ENCODE measurements around the gene RASL10A. TPM values are rescaled to one million over a fixed set of nuclear protein-coding genes. Genes with fewer than 3 reads are reported as not detected.

Gene RASL10A
- total RNA-seq, 1 donor from 2014 or later, result 0.83 TPM

- no peak overlapping the region for H3K4me3 ChIP-seq
- peaks cover 38% of the 10 kb centered on the region for H3K27me3 ChIP-seq (ENCODE audit: low read depth)
- peak; percentile 51 for DNase-seq
- H3K9me3 ChIP-seq, result no peaks in the 10 kb centered on the region
- intact Hi-C loops (cut with DNase I), result no loop called here
- H3K27ac ChIP-seq, result peak overlapping the region; percentile 90
- no peak for ATAC-seq
- peaks cover 6% of the 10 kb centered on the region for H3K36me3 ChIP-seq
- H3K4me1 ChIP-seq, result peaks cover 81% of the 10 kb centered on the region
- TF ChIP-seq CTCF (IDR thresholded peaks at IDR 0.05), result no peak
Observed at GRCh38 chr22:29312218-29313125, 3.0 kb downstream of the RASL10A start.

GRCh38 chr22:29311464-29312217 is 3.9 kb downstream of the RASL10A start:
- Histone ChIP-seq H3K27me3 (ENCODE audit: low read depth) (peaks cover 37% of the 10 kb centered on the region), H3K4me1 (peaks cover 83% of the 10 kb centered on the region), H3K36me3 (peaks cover 6% of the 10 kb centered on the region), H3K27ac (peak overlapping the region; percentile 90), H3K9me3 (no peaks in the 10 kb centered on the region), H3K4me3 (peak overlapping the region; percentile 23)
- ATAC-seq (no peak), DNase-seq (peak; percentile 50)
- intact Hi-C loops (cut with DNase I), result no loop called here
- no peak for TF ChIP-seq CTCF (IDR thresholded peaks at IDR 0.05)

- intact Hi-C loops (cut with DNase I), result no loop called here
- Histone ChIP-seq H3K4me1 (peaks cover 85% of the 10 kb centered on the region), H3K9me3 (no peaks in the 10 kb centered on the region), H3K36me3 (peaks cover 6% of the 10 kb centered on the region), H3K4me3 (peak overlapping the region; percentile 23), H3K27me3 (ENCODE audit: low read depth) (peaks cover 30% of the 10 kb centered on the region), H3K27ac (peak overlapping the region; percentile 90)
- DNase-seq, result peak; percentile 95
- TF ChIP-seq CTCF (IDR thresholded peaks at IDR 0.05), result no peak
- peak; percentile 77 to 86 for ATAC-seq
Observed at GRCh38 chr22:29310863-29311339, 4.6 kb downstream of the RASL10A start.

GRCh38 chr22:29310065-29310862 is 5.2 kb downstream of the RASL10A start:
- H3K36me3 ChIP-seq, result peaks cover 6% of the 10 kb centered on the region
- no peak overlapping the region for H3K4me3 ChIP-seq
- ATAC-seq (peak; percentile 0), DNase-seq (no peak)
- no peaks in the 10 kb centered on the region for H3K9me3 ChIP-seq
- peaks cover 23% of the 10 kb centered on the region for H3K27me3 ChIP-seq (ENCODE audit: low read depth)
- no peak for TF ChIP-seq CTCF (IDR thresholded peaks at IDR 0.05)
- H3K4me1 ChIP-seq, result peaks cover 83% of the 10 kb centered on the region
- intact Hi-C loops (cut with DNase I), result no loop called here
- H3K27ac ChIP-seq, result peak overlapping the region; percentile 90

Data from lower lobe of right lung (tissue), 2 donors.